Neural crest cell (in vitro differentiated cells): ENCODE data around the gene IDI1. TPM values are rescaled to one million over a fixed set of nuclear protein-coding genes. Genes with fewer than 3 reads are reported as not detected.
"Not testable (repeated sequence)": the region's sequence is repeated elsewhere in the genome, so short reads cannot be mapped to it uniquely, and the experiment has no call there.

ENCODE experiments used
- DNase-seq: peaks from one replicate; pipeline ENCODE4 v3.0.0; 2021; ENCODE audit warnings: low read depth, mixed read lengths, low spot score
- H3K27ac Mint-ChIP-seq: one replicate; pipeline ENCODE4 v1.8.0; 2021; ENCODE audit warnings: mild to moderate bottlenecking, mixed read lengths; ENCODE audit not compliant: unreplicated experiment
- H3K27me3 Mint-ChIP-seq: 2 replicates; pipeline ENCODE4 v1.8.0; 2021; ENCODE audit warnings: low read depth, mild to moderate bottlenecking, mixed read lengths
- H3K36me3 Mint-ChIP-seq: 2 replicates; pipeline ENCODE4 v1.8.0; 2021; ENCODE audit warnings: low read depth, mild to moderate bottlenecking, mixed read lengths
- H3K4me1 Mint-ChIP-seq: 2 replicates; pipeline ENCODE4 v1.8.0; 2021; ENCODE audit warnings: mixed read lengths
- H3K4me3 Mint-ChIP-seq: one replicate; pipeline ENCODE4 v1.8.0; 2021; ENCODE audit warnings: mild to moderate bottlenecking, mixed read lengths
- H3K9me3 Mint-ChIP-seq: 2 replicates; pipeline ENCODE4 v1.8.0; 2021; ENCODE audit warnings: mixed read lengths
- CTCF ChIP-seq: fragments of 200-600 bp; sonication (generic); conservative IDR thresholded peaks from 2 replicates; pipeline ENCODE4 v1.5.0; 2021; ENCODE audit warnings: antibody characterized with exemption, mild to moderate bottlenecking
- total RNA-seq: library from RNA; stranded (reverse); gene quantifications from 2 replicates; pipeline ENCODE4 v1.2.1, GENCODE V29; 2021

Gene IDI1
- total RNA-seq, 1 donor from 2014 or later: 110 TPM

GRCh38 chr10:1041514-1041913 lies 7.4 kb downstream of the IDI1 start:
- H3K36me3 Mint-ChIP-seq: peaks cover 18% of the 10 kb centered on the region
- H3K9me3 Mint-ChIP-seq: no peaks in the 10 kb centered on the region
- H3K27ac Mint-ChIP-seq: no peak overlapping the region
- H3K4me3 Mint-ChIP-seq: no peak overlapping the region
- H3K27me3 Mint-ChIP-seq: no peaks in the 10 kb centered on the region
- peaks cover 51% of the 10 kb centered on the region for H3K4me1 Mint-ChIP-seq
- TF ChIP-seq CTCF: no peak
- no peak for DNase-seq

GRCh38 chr10:1040133-1040532 lies 8.8 kb downstream of the IDI1 start:
- Mint-ChIP-seq H3K27ac (no peak overlapping the region), H3K9me3 (no peaks in the 10 kb centered on the region), H3K36me3 (peaks cover 14% of the 10 kb centered on the region), H3K27me3 (no peaks in the 10 kb centered on the region), H3K4me1 (peaks cover 45% of the 10 kb centered on the region), H3K4me3 (no peak overlapping the region)
- no peak for DNase-seq
- no peak for TF ChIP-seq CTCF

GRCh38 chr10:1038769-1039168 lies 10.2 kb downstream of the IDI1 start:
- not testable (repeated sequence) for H3K9me3 Mint-ChIP-seq
- H3K4me1 Mint-ChIP-seq: peaks cover 43% of the 10 kb centered on the region

GRCh38 chr10:1037098-1037497 lies 11.8 kb downstream of the IDI1 start:
- H3K9me3 Mint-ChIP-seq: peaks cover 2% of the 10 kb centered on the region
- peaks cover 37% of the 10 kb centered on the region for H3K4me1 Mint-ChIP-seq
- DNase-seq: no peak
- no peaks in the 10 kb centered on the region for H3K27me3 Mint-ChIP-seq
- TF ChIP-seq CTCF: no peak
- H3K36me3 Mint-ChIP-seq: peaks cover 9% of the 10 kb centered on the region
- peak overlapping the region; percentile 17 for H3K27ac Mint-ChIP-seq
- peak overlapping the region; percentile 6 for H3K4me3 Mint-ChIP-seq

More at GRCh38 chr10:1038769-1039168, 10.2 kb downstream of the IDI1 start:
- not testable (repeated sequence) for DNase-seq, H3K27ac Mint-ChIP-seq, H3K27me3 Mint-ChIP-seq, H3K4me3 Mint-ChIP-seq
- peaks cover 14% of the 10 kb centered on the region for H3K36me3 Mint-ChIP-seq

GRCh38 chr10:1036341-1036791 lies 12.6 kb downstream of the IDI1 start:
- Mint-ChIP-seq H3K36me3 (peaks cover 8% of the 10 kb centered on the region), H3K4me3 (no peak overlapping the region), H3K9me3 (peaks cover 2% of the 10 kb centered on the region), H3K4me1 (peaks cover 36% of the 10 kb centered on the region), H3K27me3 (no peaks in the 10 kb centered on the region), H3K27ac (no peak overlapping the region)
- DNase-seq: no peak
- no peak for TF ChIP-seq CTCF

- no peak for DNase-seq
- TF ChIP-seq CTCF: no peak
- Mint-ChIP-seq H3K4me3 (no peak overlapping the region), H3K9me3 (peaks cover 2% of the 10 kb centered on the region), H3K27ac (peak overlapping the region; percentile 8), H3K4me1 (peaks cover 27% of the 10 kb centered on the region), H3K27me3 (no peaks in the 10 kb centered on the region), H3K36me3 (peaks cover 6% of the 10 kb centered on the region)
Measured at GRCh38 chr10:1035201-1035600, 13.7 kb downstream of the IDI1 start.
